HG03060 (cell line): Measurements from ENCODE around the gene CAPZB.
"Not testable (repeated sequence)": the region's sequence is repeated elsewhere in the genome, so short reads cannot be mapped to it uniquely, and the experiment has no call there.

ENCODE experiments used
- ATAC-seq: cut with Tn5 transposase; IDR thresholded peaks from one replicate; pipeline ENCODE4 v1.9.1; 2021; ENCODE audit warnings: low read depth, moderate number of reproducible peaks; ENCODE audit not compliant: unreplicated experiment

Gene CAPZB

DNA sequence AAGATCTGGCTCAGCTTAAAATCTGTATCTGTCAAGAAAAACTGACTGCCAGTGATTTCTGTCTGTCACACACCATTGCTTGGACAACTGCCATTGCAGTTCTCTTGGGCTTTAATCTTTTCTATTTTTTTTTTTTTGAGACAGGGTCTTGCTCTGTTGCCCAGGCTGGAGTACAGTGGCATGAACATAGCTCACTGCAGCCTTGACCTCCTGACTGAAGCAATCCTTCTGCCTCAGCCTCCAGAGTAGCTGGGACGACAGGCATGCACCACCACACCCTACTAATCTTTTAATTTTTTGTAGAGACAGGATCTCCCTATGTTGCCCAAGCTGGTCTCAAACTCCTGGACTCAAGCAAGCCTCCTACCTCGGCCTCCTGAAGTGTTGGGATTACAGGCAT, 14.5 kb upstream of the CAPZB start:
- not testable (repeated sequence) for ATAC-seq

GRCh38 chr1:19497443-19497842, 12.1 kb upstream of the CAPZB start:
- not testable (repeated sequence) for ATAC-seq

GRCh38 chr1:19496527-19496874, 11.2 kb upstream of the CAPZB start:
- ATAC-seq: no peak

- no peak for ATAC-seq
Measured at GRCh38 chr1:19495799-19496526, 10.6 kb upstream of the CAPZB start.

DNA sequence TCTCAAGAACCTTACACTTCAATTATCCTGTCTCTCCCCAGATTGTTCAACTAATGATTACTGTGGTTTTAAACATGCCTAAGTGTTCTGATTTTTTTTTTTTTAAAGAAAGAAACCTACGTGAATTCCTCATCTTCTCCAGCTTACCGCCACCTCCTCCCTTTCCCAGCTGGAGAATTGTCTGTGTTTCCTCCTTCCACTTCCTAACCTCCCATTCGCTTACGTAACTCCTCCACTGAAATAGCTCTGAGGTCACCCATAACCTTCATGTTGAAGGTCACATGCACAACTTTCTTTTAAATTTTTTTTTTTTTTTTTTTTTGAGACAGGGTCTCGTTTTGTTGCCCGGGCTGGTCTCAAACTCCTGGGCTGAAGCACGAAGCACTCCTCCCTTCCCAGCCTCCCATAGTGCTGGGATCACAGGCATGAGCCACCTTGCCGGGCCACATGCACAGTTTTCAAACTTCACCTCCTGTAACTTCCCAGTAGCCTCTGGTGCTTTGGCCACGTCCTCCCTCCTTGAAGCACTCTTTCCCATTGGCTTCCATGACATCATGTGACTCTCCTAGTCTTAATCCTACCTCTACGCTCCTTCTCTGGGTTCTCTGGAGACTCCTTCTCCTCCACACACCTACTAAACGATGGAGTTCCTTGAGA, 9.8 kb upstream of the CAPZB start:
- ATAC-seq: no peak

DNA sequence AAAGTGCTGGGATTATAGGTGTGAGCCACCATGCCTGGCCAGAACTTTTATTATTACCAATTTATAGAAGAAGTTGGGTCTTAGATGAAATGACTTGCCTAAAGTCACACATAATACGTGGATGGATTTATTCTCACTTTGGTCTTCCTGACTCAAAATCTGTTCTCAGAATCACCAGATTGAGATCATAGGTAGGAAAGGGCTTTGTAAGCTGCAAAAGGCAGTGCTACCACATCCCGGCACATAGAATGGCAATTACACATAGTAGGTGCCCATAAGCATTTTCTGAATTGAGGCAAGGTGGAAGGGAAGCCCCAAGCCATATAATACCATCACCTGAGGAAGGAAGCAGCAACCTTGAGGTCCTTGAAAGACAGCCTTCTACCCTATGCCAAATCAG, 8.2 kb upstream of the CAPZB start:
- no peak for ATAC-seq

DNA sequence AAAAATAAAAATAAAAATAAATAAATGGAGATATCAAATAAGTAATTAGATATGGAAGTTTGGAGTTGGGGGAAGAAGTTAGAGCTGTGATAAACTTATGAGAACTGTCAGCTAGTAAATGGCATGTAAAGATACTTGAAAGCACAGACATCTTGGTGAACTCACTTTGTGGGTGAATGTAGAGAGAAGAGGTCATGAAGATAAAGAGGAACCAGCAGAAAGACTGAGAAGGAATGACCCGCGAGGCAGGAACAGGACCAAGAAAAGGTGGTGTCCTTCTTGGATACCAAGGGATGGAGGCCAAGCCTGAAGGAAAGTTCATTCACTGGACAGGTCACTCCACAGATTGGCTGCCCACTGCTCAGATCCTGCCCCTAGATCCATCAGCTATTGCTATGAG, 4.7 kb upstream of the CAPZB start:
- no peak for ATAC-seq

GRCh38 chr1:19488136-19488535, 2.8 kb upstream of the CAPZB start:
- no peak for ATAC-seq

DNA sequence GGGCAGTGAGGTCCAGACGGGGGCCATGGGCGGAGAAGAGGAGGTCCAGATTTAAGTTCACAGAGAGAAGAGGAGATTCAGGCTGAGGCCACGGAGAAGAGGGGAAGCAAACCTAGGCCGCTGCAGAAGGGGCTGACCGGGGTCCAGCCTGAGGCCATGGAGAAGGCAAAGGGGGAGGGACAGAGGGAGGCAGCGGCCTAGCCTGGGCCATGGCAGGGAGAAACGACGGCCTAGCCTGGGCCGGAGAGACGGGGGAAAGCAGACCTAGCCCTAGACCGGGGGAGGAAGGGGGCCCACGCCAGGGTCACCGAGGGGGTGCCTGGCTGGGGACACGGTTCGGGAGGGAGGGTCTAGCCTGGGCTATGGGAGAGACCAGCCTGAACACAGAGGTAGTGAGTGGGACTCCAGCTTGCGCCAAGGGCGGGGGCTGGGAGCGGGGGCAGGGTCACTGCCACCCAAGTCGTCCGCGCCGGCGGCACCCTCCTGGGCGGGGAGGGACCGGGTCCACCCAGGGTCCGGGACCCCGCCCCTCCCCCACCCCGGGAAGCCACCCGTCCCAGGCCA, 459 bp downstream of the CAPZB start:
- no peak for ATAC-seq

GRCh38 chr1:19484338-19484797, 971 bp downstream of the CAPZB start:
- no peak for ATAC-seq

DNA sequence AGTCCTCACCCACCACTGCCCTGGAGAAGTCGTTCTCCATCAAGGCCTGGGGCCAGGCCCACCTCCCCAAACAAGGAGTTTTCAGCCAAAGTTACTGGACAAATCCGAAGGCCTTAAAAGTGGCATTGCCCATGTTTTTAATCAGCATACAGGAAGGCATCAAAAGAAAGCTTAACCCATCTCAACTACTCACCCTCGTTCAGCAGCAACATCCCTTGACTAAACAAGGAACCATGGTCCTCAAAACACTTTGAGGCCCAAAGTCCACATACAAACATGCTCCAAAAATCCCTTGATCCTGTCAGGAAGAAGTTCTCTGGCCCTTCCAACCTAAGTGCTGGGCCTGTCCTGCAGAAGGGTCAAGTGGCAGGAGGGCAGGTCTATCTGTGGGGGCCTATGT, 1.6 kb downstream of the CAPZB start:
- no peak for ATAC-seq

- no peak for ATAC-seq
Measured at GRCh38 chr1:19483261-19483660, 2.1 kb downstream of the CAPZB start.

- ATAC-seq: no peak
Measured at GRCh38 chr1:19481826-19482398, 3.4 kb downstream of the CAPZB start.

DNA sequence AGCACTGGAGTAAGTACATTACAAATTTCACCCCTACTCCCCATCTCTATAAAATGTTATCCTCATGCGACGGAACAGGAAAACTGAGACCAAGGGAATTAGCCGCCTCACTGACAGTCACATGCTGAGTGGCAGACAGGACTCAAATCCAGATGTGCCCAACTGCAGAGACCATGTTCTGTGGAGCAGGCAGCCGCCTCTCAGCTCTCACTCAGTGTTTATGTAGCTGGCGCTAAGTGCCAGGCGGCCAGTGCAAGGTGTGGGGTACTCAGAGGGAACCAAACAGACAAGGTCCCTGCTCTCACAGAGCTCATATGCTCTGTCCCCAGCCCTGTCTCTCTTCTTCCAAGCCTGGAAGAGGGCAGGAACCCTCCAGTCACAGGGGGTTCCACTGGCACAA, 5.1 kb downstream of the CAPZB start:
- ATAC-seq: no peak

GRCh38 chr1:19479351-19480120, 5.8 kb downstream of the CAPZB start:
- ATAC-seq: no peak

DNA sequence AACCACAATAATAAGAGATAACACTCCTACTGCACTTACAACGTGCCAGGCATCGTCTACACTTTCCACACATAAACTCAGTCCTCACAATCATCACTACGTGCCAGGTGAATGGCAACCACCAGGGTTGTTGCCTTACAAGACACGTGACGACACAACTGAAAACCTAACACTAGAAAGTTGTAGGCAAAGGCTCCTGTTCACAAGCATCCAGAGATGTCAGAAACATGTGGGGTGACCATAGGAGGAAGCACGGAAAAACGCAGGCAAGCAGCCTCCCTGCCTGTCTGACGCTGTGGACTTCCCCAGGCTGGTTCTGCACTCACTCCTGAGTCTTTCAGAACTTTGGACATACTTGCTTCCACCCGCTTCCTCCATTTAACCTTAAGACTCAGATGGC, 7.0 kb downstream of the CAPZB start:
- no peak for ATAC-seq

- no peak for ATAC-seq
Measured at GRCh38 chr1:19477284-19478249, 7.8 kb downstream of the CAPZB start.

DNA sequence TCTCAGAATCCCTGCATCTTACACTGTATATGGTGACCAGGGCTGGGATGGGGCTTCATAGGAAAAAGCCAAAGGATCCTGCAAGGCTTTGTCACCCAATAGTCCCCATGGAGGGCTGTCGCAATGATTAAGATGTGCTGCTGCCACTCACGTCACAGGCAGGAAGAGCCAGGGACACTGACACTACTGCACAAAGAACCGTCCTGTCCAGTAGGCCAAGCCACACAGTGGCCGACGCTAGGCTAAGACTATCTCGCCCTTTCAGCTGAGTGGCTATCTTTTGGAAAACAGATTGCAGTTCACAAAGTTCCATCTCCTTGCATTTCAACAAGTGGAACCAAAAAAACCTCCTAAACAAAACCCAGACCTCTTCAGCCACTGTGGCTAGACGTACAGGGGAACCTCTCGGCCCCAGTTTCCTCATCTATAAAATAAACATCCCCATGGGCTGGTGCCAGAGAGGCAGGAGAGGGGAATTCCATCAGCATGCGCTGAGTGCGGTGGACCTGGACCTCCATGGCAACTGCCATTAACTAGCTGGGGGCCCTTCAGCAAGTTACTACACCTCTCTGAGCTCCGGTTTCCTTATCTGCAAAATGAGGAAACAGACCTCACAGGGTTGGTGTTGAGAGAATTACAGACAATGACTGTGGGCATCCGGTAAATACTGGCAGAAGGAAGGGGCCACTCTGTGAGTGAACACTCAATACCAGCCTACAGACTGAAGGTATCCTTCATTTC, 8.7 kb downstream of the CAPZB start:
- no peak for ATAC-seq

GRCh38 chr1:19475296-19475695, 10.0 kb downstream of the CAPZB start:
- ATAC-seq: no peak
